HG03095 (cell line): Measurements from ENCODE around the gene FREM1.
"Not testable (repeated sequence)": the region's sequence is repeated elsewhere in the genome, so short reads cannot be mapped to it uniquely, and the experiment has no call there.

Source experiments
- ATAC-seq: cut with Tn5 transposase; IDR thresholded peaks from one replicate; pipeline ENCODE4 v1.9.1; 2021; ENCODE audit warnings: moderate library complexity; ENCODE audit not compliant: unreplicated experiment

The FREM1 gene

GRCh38 chr9:14909961-14910805, at the start of gene FREM1:
Gene FREM1, minus strand, starts transcription at chr9:14910428. Its CDS starts 41,451 bp downstream, at chr9:14868977.
- ATAC-seq: no peak

GRCh38 chr9:14958989-14959388, 48.8 kb upstream of the FREM1 start:
- ATAC-seq: no peak

GRCh38 chr9:14957109-14957508, 46.9 kb upstream of the FREM1 start:
- no peak for ATAC-seq

DNA sequence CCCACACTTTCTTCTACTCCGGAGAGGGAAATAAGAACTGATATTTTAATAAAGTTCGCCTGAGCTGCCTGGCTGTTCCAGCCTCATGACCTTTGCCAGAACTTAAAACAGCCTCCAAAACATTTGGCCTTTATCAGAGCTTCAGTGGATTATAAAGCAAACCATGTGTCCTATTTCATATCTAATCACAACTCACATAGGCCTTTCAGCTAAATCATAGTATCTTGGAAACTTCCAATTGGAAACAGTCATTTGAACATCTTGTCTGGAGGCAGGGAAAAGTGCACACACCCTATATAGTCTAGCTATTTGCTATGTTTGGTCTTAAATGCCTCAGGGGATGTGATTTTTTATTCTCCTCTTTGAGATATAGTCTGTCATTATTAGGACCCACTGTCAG, 46.0 kb upstream of the FREM1 start:
- no peak for ATAC-seq

DNA sequence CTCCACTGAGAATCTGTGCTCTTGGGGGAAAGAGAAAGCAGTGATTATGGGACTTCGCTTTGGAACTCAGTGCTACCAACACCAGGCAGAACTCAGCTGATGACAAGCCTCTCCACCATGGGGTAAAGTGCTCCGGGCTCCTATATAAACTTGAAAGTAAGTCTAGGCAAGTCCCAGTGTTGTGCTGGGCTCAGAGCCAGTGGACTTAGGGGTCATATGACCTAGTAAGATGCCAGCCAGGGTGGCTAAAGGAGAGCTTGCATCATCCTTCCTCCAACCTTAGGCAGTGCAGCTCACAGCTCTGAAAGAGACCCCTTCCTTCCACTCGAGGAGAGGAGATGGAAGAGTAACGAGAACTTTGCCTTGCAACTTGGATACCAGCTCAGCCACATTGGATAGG, 35.1 kb upstream of the FREM1 start:
- no peak for ATAC-seq

- no peak for ATAC-seq
These were observed 31.5 kb upstream of the FREM1 start for GRCh38 chr9:14941501-14942405.

DNA sequence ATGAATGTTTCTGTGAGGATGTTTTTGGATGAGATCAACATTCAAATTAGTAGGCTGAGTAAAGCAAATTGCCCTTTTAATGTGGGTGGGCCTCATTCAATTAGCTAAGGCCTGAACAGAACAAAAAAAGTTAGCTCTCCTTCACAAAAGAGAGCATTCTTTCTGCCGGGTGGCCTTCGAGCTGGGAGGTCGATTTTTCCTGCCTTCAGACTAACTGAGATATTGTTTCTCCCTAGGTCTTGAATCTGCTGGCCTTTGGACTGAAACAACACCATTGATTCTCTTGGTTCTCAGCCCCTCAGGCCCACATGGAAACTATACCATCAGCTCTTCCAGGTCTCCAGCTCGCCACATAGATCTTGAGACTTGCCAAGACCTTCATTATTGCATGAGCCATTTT, 29.1 kb upstream of the FREM1 start:
- ATAC-seq: no peak

- ATAC-seq: no peak
These were observed 27.0 kb upstream of the FREM1 start for GRCh38 chr9:14937216-14937615.

DNA sequence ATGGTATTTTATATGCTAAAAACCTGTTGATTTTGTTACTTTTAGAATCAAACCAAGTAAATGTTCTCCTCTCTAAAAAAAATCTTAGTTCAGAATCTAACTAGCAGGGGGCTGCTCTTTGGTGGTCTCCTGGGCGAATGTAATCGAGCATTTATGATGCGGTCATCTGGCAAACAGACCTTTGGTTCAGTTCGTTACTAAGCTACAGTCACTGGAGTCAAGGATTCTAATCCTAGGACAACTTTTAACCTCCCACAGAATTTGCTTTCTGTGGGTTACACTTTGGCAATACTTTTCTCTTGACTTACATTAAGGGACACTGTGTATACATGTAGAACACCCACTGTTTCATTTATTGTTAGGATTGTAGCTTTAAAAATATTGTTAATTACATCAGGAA, 26.3 kb upstream of the FREM1 start:
- ATAC-seq: no peak

GRCh38 chr9:14935964-14936363, 25.7 kb upstream of the FREM1 start:
- no peak for ATAC-seq

DNA sequence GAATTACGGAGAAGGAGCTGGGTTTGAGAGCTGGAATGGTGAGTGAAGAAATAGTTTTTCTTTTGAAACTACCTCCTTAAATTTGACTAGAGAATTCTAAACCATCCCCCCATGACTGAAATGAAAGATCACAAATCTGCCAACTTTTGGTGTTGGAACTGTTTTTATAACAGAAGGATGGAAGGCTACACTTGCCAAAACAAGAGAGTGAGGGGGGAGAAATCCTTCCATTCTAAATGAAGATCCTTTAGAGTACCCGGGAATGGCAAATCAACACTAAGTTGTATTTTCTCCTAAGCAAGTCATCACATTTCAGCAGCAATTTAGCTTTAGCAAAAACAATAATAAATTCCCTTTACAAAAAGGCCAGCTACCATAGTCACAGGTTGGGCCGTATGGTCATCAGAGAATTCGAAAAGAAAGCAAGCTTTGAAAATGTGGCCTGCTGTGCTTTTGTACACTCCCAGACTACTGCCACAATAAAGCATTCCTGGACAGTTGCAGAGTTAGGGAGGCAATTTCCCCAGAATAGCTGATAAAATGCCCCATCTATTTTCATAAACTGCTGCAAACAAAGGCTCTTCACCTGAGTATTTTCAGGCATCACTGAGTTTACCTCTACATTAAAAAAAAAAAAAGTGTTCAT, 25.0 kb upstream of the FREM1 start:
- no peak for ATAC-seq

- ATAC-seq: no peak
These were observed 22.4 kb upstream of the FREM1 start for GRCh38 chr9:14932641-14933040.

- no peak for ATAC-seq
These were observed 22.0 kb upstream of the FREM1 start for GRCh38 chr9:14932231-14932630.

- ATAC-seq: no peak
These were observed 16.9 kb upstream of the FREM1 start for GRCh38 chr9:14926941-14927624.

- no peak for ATAC-seq
These were observed 14.3 kb upstream of the FREM1 start for GRCh38 chr9:14924230-14925219.

- ATAC-seq: no peak
These were observed 13.5 kb upstream of the FREM1 start for GRCh38 chr9:14923701-14924100.

GRCh38 chr9:14920805-14921204, 10.6 kb upstream of the FREM1 start:
- ATAC-seq: not testable (repeated sequence)

DNA sequence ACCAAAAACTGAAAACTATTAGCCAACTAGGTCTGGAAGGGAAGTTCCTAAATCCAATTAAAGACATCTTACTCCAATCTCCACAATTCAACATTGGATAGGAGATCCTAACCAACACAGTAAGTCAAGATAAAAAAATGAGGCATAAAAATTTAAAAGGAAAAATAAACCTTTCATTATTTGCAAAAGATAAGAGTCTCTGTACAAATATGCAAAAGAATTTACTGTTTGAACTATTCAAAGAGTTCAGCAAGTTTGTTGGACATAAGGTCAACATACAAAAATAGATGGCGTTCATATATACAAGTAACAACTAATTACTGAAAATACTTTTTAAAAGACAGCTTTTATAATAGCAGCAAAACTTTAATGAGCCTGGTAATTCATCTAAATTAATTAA, 3.1 kb upstream of the FREM1 start:
- no peak for ATAC-seq

GRCh38 chr9:14912859-14913258, 2.6 kb upstream of the FREM1 start:
- ATAC-seq: no peak

- no peak for ATAC-seq
These were observed 818 bp upstream of the FREM1 start for GRCh38 chr9:14911046-14911445.
